ENCODE results near the gene MAP3K13.
"Not testable (repeated sequence)": the region's sequence is repeated elsewhere in the genome, so short reads cannot be mapped to it uniquely, and the experiment has no call there.

The MAP3K13 gene

DNA sequence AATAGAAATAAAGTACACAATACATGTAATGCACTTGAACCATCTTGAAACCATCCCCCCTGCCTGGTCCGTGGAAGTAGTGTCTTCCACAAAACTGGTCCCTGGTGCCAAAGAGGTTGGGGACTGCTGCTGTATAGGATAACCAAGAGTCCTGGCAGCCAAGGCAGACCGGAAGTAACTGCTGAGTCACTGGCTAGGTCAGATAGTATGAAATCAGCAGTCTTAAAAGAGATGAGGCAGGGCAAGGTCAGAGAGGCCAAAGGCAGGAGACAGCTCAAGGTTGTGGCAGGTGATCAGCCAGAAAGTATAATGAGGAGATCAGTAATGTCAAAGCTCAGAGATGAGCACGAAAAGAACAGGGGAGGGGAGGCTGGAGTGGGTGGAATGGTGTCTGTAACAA is 60.2 kb downstream of the MAP3K13 start:
- Histone ChIP-seq H3K27me3 (ENCODE audit: low read depth, low read length) (no peaks in the 10 kb centered on the region), H3K27ac (ENCODE audit: low read length) (no peak overlapping the region), H3K9me3 (ENCODE audit: control insufficient read depth in 1 of 2, low read length in 2 of 2) (no peaks in the 10 kb centered on the region), H3K4me3 (ENCODE audit: low read depth in 1 of 2, low read length in 2 of 2) (no peak overlapping the region), H3K36me3 (ENCODE audit: control insufficient read depth in 1 of 2, insufficient read depth in 2 of 2, low read length in 2 of 2) (no peaks in the 10 kb centered on the region), H3K4me1 (ENCODE audit: control insufficient read depth in 1 of 2, insufficient read depth in 2 of 2, low read length in 2 of 2) (no peaks in the 10 kb centered on the region)

DNA sequence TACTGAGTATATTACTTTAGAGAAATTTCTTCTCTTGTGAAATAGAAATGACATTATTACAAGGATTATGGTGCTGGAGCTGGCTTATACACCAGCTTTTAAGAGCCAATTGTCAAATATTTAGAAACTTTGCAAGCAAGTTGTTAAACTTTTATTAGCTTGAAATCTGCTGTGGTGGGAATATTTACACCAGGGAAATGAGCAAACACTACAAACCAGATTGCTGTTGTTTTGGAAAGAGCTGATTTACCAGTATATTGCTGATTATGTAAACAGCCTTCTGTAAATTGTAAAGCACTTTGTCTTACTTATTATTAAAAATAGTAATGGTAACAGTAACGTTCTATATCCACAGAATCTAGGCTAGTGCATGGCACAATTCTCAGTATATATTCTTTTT is 61.5 kb downstream of the MAP3K13 start:
- no peaks in the 10 kb centered on the region for H3K4me1 ChIP-seq (ENCODE audit: control insufficient read depth in 1 of 2, insufficient read depth in 2 of 2, low read length in 2 of 2)
- H3K4me3 ChIP-seq (ENCODE audit: low read depth in 1 of 2, low read length in 2 of 2): no peak overlapping the region
- H3K27me3 ChIP-seq (ENCODE audit: low read depth, low read length): no peaks in the 10 kb centered on the region
- H3K36me3 ChIP-seq (ENCODE audit: control insufficient read depth in 1 of 2, insufficient read depth in 2 of 2, low read length in 2 of 2): peaks cover 0 to 8% of the 10 kb centered on the region in 2 donors
- no peak overlapping the region for H3K27ac ChIP-seq (ENCODE audit: low read length)
- H3K9me3 ChIP-seq (ENCODE audit: control insufficient read depth in 1 of 2, low read length in 2 of 2): no peaks in the 10 kb centered on the region

DNA sequence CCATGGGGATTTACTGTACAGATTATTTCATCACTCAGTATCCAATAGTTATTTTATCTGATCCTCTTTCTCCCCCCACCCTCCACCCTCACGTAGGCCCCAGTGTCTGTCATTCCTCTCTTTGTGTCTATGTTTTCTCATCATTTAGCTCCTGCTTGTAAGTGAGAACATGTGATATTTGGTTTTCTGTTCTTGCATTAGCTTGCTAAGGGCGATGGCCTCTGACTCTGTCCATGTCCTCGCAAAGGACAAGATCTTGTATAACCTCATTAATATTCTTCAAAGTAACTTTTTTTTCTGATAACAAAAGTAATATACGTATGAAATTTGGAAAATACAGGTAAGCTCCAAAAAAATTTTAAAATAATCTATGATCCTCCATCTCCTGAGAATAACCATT is 67.4 kb downstream of the MAP3K13 start:
- Histone ChIP-seq H3K27ac (ENCODE audit: low read length) (no peak overlapping the region), H3K4me1 (ENCODE audit: control insufficient read depth in 1 of 2, insufficient read depth in 2 of 2, low read length in 2 of 2) (no peaks in the 10 kb centered on the region), H3K36me3 (ENCODE audit: control insufficient read depth in 1 of 2, insufficient read depth in 2 of 2, low read length in 2 of 2) (peaks cover 5 to 8% of the 10 kb centered on the region in 2 donors), H3K27me3 (ENCODE audit: low read depth, low read length) (no peaks in the 10 kb centered on the region), H3K9me3 (ENCODE audit: control insufficient read depth in 1 of 2, low read length in 2 of 2) (no peaks in the 10 kb centered on the region), H3K4me3 (ENCODE audit: low read depth in 1 of 2, low read length in 2 of 2) (no peak overlapping the region)

DNA sequence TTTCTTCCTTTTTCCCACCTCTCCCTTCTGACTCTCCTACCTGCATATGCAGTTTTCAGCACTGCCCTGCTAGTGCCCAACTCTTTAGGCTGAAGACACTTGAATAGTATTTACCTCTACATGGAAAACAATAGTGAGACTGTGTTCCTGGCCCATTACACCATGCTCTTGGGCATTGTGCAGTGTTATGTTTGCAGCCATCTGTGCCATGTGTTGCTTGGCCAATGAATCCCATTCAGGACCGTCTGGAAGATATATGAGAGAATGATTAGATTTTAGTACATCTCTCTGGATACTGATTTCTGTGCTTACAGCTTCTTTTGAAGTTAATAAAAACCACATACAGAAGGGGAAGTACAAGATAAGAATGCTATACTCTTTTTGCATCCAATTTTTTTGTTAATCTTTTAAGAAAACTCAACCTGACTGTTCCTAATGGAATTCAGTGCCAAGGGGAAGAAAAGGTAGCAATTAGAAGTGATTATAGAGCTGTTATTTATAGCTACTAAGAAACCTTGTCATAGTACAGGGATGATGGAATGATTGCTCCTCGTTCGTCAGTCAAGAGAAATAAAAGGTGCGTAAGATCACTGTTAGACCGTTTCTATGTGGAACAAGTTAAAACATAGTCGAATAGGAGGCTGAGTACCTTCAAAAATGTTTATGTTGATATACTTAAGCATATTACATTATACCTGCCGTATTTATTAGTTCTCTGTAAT is 77.0 kb downstream of the MAP3K13 start:
- Histone ChIP-seq H3K27me3 (ENCODE audit: low read depth, low read length) (no peaks in the 10 kb centered on the region), H3K4me3 (ENCODE audit: low read depth in 1 of 2, low read length in 2 of 2) (no peak overlapping the region), H3K4me1 (ENCODE audit: control insufficient read depth in 1 of 2, insufficient read depth in 2 of 2, low read length in 2 of 2) (no peaks in the 10 kb centered on the region), H3K27ac (ENCODE audit: low read length) (no peak overlapping the region), H3K36me3 (ENCODE audit: control insufficient read depth in 1 of 2, insufficient read depth in 2 of 2, low read length in 2 of 2) (peaks cover 0 to 10% of the 10 kb centered on the region in 2 donors), H3K9me3 (ENCODE audit: control insufficient read depth in 1 of 2, low read length in 2 of 2) (no peaks in the 10 kb centered on the region)

DNA sequence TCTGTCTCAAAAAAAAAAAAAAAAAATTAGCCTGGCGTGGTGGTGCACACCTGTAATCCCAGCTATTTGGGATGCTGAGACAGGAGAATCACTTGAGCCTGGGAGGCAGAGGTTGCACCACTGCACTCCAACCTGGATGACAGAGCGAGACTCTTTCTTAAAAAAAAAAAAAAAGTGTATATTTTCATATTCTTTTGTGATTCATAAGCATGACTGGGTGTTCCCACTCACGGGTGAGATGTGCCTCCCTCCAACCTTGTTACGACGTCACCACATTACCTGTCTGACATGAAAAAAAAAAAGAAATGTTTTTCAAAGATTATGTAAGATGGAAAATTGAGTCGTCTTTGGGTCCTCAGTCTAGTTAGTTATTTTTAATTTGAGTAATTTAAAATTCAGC is 79.1 kb downstream of the MAP3K13 start:
- Histone ChIP-seq H3K4me3 (ENCODE audit: low read depth in 1 of 2, low read length in 2 of 2) (no peak overlapping the region), H3K27ac (ENCODE audit: low read length) (no peak overlapping the region), H3K9me3 (ENCODE audit: control insufficient read depth in 1 of 2, low read length in 2 of 2) (no peaks in the 10 kb centered on the region)

DNA sequence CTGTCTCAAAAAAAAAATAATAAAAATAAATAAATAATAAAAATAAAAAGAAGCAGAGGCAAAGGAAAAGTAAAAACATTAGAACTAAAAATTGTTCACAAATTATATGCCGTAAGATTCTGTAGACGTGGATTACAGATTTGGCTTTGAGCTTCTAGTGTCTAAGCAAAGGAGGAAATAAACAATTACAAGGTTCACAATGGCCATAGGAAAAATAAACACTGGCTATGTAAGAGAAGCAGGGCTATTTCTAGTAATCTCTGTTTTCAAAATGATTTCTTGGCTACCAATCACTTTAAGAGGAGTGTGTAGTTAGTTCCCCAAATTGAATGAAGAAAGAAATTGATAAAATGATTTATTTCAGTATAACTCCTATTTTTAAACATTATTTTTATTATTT is 81.4 kb downstream of the MAP3K13 start:
- H3K27ac ChIP-seq (ENCODE audit: low read length): no peak overlapping the region
- no peaks in the 10 kb centered on the region for H3K27me3 ChIP-seq (ENCODE audit: low read depth, low read length)
- H3K9me3 ChIP-seq (ENCODE audit: control insufficient read depth in 1 of 2, low read length in 2 of 2): no peaks in the 10 kb centered on the region
- peaks cover 0 to 4% of the 10 kb centered on the region in 2 donors for H3K36me3 ChIP-seq (ENCODE audit: control insufficient read depth in 1 of 2, insufficient read depth in 2 of 2, low read length in 2 of 2)
- no peak overlapping the region for H3K4me3 ChIP-seq (ENCODE audit: low read depth in 1 of 2, low read length in 2 of 2)
- H3K4me1 ChIP-seq (ENCODE audit: control insufficient read depth in 1 of 2, insufficient read depth in 2 of 2, low read length in 2 of 2): no peaks in the 10 kb centered on the region

More for the DNA sequence above, 79.1 kb downstream of the MAP3K13 start:
- Histone ChIP-seq H3K27me3 (ENCODE audit: low read depth, low read length) (no peaks in the 10 kb centered on the region), H3K4me1 (ENCODE audit: control insufficient read depth in 1 of 2, insufficient read depth in 2 of 2, low read length in 2 of 2) (no peaks in the 10 kb centered on the region), H3K36me3 (ENCODE audit: control insufficient read depth in 1 of 2, insufficient read depth in 2 of 2, low read length in 2 of 2) (peaks cover 0 to 10% of the 10 kb centered on the region in 2 donors)

DNA sequence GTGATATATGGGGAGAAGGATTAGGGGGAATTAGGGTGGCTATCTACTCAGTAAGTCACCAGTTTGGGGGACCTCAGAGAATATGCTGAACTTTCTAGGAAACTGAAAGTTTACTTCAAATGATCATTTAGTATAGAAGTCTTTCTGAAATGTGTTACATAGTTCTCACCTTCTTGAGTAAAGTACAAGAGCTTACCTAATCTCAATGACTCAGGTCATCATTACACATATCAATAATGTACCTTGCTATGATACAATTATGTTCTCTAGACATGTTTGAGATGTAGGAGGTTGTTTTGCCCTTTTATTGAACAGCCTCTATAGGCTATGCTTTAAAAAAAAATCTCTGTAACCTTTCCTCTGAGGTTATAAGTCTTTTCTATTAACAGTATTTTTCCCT is 85.2 kb downstream of the MAP3K13 start:
- Histone ChIP-seq H3K27me3 (ENCODE audit: low read depth, low read length) (no peaks in the 10 kb centered on the region), H3K4me3 (ENCODE audit: low read depth in 1 of 2, low read length in 2 of 2) (no peak overlapping the region), H3K36me3 (ENCODE audit: control insufficient read depth in 1 of 2, insufficient read depth in 2 of 2, low read length in 2 of 2) (peaks cover 9 to 21% of the 10 kb centered on the region in 2 donors), H3K27ac (ENCODE audit: low read length) (no peak overlapping the region), H3K9me3 (ENCODE audit: control insufficient read depth in 1 of 2, low read length in 2 of 2) (no peaks in the 10 kb centered on the region), H3K4me1 (ENCODE audit: control insufficient read depth in 1 of 2, insufficient read depth in 2 of 2, low read length in 2 of 2) (no peaks in the 10 kb centered on the region)

DNA sequence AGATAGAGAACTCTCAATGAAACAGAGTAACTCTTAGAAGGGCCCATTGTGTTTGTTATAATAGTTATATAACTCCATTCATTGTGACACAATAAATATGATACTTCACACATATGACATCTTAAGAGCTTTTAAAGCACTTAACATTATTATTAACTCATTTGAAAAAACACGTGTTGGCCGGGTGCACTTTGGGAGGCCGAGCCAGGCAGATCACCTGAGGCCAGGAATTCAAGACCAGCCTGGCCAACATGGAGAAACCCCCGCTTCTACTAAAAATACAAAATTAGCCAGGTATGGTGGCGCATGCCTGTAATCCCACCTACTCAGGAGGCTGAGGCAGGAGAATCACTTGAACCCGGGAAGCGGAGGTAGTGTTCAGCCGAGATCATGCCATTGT is 88.5 kb downstream of the MAP3K13 start:
- H3K36me3 ChIP-seq (ENCODE audit: control insufficient read depth in 1 of 2, insufficient read depth in 2 of 2, low read length in 2 of 2): peaks cover 9 to 17% of the 10 kb centered on the region in 2 donors
- H3K4me1 ChIP-seq (ENCODE audit: control insufficient read depth in 1 of 2, insufficient read depth in 2 of 2, low read length in 2 of 2); H3K27me3 ChIP-seq (ENCODE audit: low read depth, low read length); H3K4me3 ChIP-seq (ENCODE audit: low read depth in 1 of 2, low read length in 2 of 2); H3K27ac ChIP-seq (ENCODE audit: low read length); H3K9me3 ChIP-seq (ENCODE audit: control insufficient read depth in 1 of 2, low read length in 2 of 2): not testable (repeated sequence)

DNA sequence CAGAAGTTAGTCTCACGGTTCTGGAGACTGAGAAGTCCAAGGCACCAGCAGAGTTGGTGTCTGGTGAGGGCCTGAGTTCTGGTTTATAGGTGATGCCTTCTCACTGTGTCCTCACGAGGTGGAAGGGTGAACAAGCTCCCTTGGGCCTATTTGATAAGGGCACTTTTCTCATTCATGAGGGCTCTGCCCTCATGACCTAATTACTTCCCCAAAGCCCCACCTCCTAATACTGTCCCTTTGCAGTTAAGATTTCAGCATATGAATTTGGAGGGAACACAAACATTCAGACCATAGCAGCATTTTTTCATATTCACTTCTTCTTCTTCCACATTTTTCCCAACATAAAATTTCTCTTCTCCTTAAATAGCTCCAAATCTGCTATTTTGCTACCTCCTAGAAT is 94.4 kb downstream of the MAP3K13 start:
- peaks cover 7 to 21% of the 10 kb centered on the region in 2 donors for H3K36me3 ChIP-seq (ENCODE audit: control insufficient read depth in 1 of 2, insufficient read depth in 2 of 2, low read length in 2 of 2)
- no peak overlapping the region for H3K27ac ChIP-seq (ENCODE audit: low read length)
- H3K4me3 ChIP-seq (ENCODE audit: low read depth in 1 of 2, low read length in 2 of 2): no peak overlapping the region
- no peaks in the 10 kb centered on the region for H3K4me1 ChIP-seq (ENCODE audit: control insufficient read depth in 1 of 2, insufficient read depth in 2 of 2, low read length in 2 of 2)
- no peaks in the 10 kb centered on the region for H3K9me3 ChIP-seq (ENCODE audit: control insufficient read depth in 1 of 2, low read length in 2 of 2)
- no peaks in the 10 kb centered on the region for H3K27me3 ChIP-seq (ENCODE audit: low read depth, low read length)

DNA sequence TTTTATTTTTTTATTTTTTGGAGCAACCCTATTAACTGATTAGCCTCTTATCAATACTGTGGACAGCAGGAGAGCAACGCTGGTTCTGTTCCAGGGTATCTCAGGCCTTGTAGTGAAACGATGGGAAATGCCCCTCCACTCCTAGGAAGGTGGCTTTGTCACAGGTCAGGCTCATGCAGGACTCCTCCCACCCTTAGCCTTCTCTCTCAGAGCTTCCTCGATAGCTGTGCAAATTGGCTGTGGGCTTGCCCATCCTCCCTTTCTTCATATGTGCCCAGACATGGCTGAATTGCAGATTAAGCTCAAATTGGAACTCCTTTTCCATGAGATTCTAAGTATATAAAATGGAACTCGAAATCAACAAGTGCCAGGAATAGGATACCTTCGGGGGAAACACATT is 97.4 kb downstream of the MAP3K13 start:
- Histone ChIP-seq H3K36me3 (ENCODE audit: control insufficient read depth in 1 of 2, insufficient read depth in 2 of 2, low read length in 2 of 2) (peaks cover 0 to 23% of the 10 kb centered on the region in 2 donors), H3K4me3 (ENCODE audit: low read depth in 1 of 2, low read length in 2 of 2) (no peak overlapping the region), H3K27me3 (ENCODE audit: low read depth, low read length) (no peaks in the 10 kb centered on the region), H3K27ac (ENCODE audit: low read length) (no peak overlapping the region), H3K9me3 (ENCODE audit: control insufficient read depth in 1 of 2, low read length in 2 of 2) (no peaks in the 10 kb centered on the region), H3K4me1 (ENCODE audit: control insufficient read depth in 1 of 2, insufficient read depth in 2 of 2, low read length in 2 of 2) (no peaks in the 10 kb centered on the region)

DNA sequence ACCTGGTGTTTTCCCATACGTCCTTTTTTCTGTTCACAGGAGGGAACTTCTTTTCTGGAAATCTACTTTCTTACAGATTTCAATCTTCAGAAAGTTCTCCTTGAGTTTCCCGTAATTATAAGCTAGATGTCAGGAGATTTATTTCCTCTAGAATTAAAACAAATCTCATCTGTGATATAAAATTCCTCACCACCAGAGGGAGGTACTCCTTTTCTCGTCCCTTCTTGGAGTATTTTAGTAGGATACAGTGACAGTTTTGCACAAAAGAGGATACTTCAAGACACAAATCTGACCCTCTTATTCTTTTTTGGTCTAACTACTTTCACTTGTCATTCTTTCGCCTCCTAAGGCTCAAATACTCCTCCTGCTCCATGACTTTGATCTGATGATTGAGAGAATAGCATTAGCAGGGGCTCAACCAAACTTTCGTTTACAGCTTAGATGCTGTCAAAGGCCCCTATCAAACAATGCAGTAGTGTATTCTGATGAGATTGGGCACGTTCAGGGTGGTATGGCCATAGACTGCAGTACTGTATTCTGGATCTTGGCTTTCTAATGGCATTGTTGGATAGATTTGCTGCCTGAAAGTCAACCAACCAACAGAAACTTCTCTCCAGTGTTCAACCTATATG is 97.9 kb downstream of the MAP3K13 start:
- no peak overlapping the region for H3K27ac ChIP-seq (ENCODE audit: low read length)
- H3K9me3 ChIP-seq (ENCODE audit: control insufficient read depth in 1 of 2, low read length in 2 of 2): no peaks in the 10 kb centered on the region
- H3K4me1 ChIP-seq (ENCODE audit: control insufficient read depth in 1 of 2, insufficient read depth in 2 of 2, low read length in 2 of 2): no peaks in the 10 kb centered on the region
- H3K4me3 ChIP-seq (ENCODE audit: low read depth in 1 of 2, low read length in 2 of 2): no peak overlapping the region
- peaks cover 0 to 29% of the 10 kb centered on the region in 2 donors for H3K36me3 ChIP-seq (ENCODE audit: control insufficient read depth in 1 of 2, insufficient read depth in 2 of 2, low read length in 2 of 2)
- no peaks in the 10 kb centered on the region for H3K27me3 ChIP-seq (ENCODE audit: low read depth, low read length)

DNA sequence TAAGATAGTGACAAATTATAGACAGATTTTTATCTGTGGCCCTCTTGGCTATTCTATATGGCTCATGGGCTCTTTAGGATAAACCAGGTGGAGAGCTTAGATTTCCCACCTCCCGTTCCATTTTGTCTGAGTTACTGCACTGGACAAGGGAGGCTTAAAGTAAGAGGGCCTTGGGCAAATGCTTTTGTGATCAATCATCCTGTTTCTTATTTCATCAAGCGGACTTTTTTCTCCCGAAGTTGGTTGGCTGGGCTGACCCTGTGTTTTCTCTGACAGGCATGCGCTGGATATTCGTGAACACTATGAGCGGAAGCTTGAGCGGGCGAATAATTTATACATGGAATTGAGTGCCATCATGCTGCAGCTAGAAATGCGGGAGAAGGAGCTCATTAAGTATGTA is 102.5 kb downstream of the MAP3K13 start:
- no peak overlapping the region for H3K27ac ChIP-seq (ENCODE audit: low read length)
- no peaks in the 10 kb centered on the region for H3K4me1 ChIP-seq (ENCODE audit: control insufficient read depth in 1 of 2, insufficient read depth in 2 of 2, low read length in 2 of 2)
- no peaks in the 10 kb centered on the region for H3K9me3 ChIP-seq (ENCODE audit: control insufficient read depth in 1 of 2, low read length in 2 of 2)
- peaks cover 14 to 29% of the 10 kb centered on the region in 2 donors for H3K36me3 ChIP-seq (ENCODE audit: control insufficient read depth in 1 of 2, insufficient read depth in 2 of 2, low read length in 2 of 2)
- H3K4me3 ChIP-seq (ENCODE audit: low read depth in 1 of 2, low read length in 2 of 2): no peak overlapping the region
- no peaks in the 10 kb centered on the region for H3K27me3 ChIP-seq (ENCODE audit: low read depth, low read length)
